AG09309 (cell line): Measurements from ENCODE around the gene PRKG2.

Experiments used
- DNase-seq: peaks from one replicate; pipeline ENCODE4 v3.0.0-alpha.2; 2010; ENCODE audit warnings: low read depth
- H3K4me3 ChIP-seq: 2 replicates; pipeline ENCODE4 v1.5.1; 2011; ENCODE audit warnings: mild to moderate bottlenecking, low read depth, low read length, moderate library complexity; ENCODE audit not compliant: control insufficient read depth
- TF ChIP-seq, protein P1 (sequence below): IDR thresholded peaks from 2 replicates; pipeline ENCODE4 v1.5.1; 2011; ENCODE audit warnings: mild to moderate bottlenecking, low read depth, low read length, inconsistent platforms; ENCODE audit not compliant: insufficient read depth, control insufficient read depth; ENCODE audit errors: missing control alignments

Gene PRKG2

DNA sequence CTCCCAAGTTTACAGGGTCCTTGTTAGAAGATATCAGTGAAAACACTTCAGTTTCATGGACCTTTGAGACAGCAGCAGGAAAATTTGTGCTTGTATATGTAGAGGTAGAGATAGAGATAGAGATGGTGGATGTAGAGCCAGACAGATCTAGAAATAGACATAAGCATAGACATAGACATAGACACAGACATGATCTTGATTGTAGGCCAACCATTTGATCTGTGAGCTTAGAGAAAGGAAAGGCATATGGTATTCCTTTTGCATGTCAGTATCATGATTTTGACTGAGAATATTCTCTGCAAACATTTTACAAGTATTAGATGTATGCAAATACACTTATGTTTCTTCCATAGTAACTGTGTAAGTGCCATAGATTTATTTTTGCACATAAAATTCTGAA is 65.0 kb downstream of the PRKG2 start:
- DNase-seq: no peak
- no peak overlapping the region for H3K4me3 ChIP-seq
- TF ChIP-seq, protein P1, sequence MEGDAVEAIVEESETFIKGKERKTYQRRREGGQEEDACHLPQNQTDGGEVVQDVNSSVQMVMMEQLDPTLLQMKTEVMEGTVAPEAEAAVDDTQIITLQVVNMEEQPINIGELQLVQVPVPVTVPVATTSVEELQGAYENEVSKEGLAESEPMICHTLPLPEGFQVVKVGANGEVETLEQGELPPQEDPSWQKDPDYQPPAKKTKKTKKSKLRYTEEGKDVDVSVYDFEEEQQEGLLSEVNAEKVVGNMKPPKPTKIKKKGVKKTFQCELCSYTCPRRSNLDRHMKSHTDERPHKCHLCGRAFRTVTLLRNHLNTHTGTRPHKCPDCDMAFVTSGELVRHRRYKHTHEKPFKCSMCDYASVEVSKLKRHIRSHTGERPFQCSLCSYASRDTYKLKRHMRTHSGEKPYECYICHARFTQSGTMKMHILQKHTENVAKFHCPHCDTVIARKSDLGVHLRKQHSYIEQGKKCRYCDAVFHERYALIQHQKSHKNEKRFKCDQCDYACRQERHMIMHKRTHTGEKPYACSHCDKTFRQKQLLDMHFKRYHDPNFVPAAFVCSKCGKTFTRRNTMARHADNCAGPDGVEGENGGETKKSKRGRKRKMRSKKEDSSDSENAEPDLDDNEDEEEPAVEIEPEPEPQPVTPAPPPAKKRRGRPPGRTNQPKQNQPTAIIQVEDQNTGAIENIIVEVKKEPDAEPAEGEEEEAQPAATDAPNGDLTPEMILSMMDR: no peak

DNA sequence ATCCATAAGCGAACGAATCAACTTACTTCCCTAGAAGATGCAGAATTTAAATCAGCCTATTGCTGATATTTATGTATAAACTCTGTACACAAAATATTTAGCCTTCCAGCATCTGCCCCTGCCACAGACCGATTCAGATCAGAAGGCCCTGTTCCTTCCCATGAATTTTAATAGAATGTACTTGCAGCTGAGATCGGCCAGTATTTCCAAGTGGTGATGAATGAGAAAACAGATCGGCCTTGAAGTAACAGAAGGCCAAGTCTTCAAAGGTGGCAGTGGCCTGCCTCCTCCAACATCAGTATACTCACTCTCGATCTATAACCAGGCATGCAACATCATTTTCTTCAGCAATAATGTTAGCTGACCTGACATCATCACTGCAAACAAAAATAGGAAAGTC is 66.4 kb downstream of the PRKG2 start:
- no peak for DNase-seq
- H3K4me3 ChIP-seq: no peak overlapping the region
- TF ChIP-seq, protein P1: no peak

DNA sequence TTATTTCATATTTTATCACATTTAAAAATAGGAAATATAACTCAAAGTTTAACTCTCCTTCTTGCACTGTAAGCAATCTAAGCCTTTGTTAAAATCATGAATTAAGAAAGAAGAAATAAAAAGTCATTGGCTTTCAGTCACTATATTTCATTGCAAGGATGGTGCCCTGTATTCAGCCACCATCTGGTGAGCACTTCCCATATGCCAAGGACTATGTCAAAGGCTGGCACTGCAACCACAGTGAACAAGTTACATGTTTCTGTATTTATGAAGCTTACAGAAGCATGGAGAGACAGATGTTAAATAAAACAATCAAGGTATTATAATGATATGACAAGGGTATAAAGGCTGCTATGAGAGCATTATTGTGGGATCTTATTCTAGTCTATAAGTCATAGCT is 68.6 kb downstream of the PRKG2 start:
- TF ChIP-seq, protein P1: no peak
- H3K4me3 ChIP-seq: no peak overlapping the region
- DNase-seq: no peak

DNA sequence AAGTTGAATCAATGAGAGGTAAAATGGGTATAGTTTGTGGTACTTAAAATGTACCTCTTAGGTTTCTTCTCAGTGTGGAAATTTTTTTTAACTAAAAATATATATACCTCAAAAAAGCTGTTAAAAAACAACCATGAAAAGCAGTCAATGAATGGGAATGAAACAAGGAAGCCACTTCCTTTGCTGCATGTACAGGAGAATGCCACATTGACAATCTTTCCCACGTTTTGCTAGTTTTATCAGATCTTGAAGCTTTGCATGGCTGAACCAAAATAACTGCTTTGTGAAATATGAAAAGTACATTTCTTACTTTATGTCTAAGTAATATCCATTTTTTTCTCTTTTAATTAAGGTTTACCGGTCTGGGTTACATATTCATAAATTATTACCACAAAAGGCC is 71.8 kb downstream of the PRKG2 start:
- H3K4me3 ChIP-seq: no peak overlapping the region
- DNase-seq: no peak
- TF ChIP-seq, protein P1: no peak

DNA sequence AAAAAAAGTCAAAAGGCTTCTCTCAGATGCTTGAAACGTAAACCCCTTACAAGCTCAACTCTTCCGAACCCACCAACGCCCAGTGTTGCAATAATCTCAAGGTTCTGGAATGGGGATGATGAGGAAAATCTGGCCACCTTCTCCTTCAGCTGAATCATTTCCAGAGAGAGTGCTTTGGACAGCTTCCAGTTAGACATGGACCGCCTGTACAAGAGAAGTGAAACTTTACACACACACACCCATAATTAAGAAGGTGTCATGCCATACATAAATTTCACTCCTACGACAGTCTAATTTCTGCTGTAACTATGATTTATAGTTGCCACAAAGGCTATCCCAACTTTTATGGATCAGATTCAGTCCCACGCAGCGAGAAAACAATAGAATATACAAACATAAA is 72.3 kb downstream of the PRKG2 start:
- TF ChIP-seq, protein P1: no peak
- DNase-seq: no peak
- no peak overlapping the region for H3K4me3 ChIP-seq

DNA sequence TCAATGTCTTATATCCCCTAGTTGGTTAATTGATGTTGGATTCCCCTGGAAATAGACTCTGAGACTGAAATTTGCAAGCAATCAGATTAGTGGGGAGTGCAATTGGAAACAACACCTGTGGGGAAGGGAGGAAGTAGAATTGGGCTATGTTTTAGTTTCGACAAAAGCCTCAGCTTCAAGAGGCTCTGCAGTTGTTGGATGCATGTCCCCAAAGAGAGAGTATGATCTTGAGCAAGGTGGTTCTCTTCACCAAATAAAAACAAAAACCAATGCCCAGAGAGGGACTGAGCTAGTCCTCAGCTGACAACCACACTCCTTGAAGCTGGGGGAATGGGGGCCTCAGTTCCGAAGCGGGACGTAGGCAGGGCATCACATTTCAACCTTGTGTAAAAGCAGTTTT is 77.1 kb downstream of the PRKG2 start:
- no peak overlapping the region for H3K4me3 ChIP-seq
- DNase-seq: no peak
- TF ChIP-seq, protein P1: no peak

DNA sequence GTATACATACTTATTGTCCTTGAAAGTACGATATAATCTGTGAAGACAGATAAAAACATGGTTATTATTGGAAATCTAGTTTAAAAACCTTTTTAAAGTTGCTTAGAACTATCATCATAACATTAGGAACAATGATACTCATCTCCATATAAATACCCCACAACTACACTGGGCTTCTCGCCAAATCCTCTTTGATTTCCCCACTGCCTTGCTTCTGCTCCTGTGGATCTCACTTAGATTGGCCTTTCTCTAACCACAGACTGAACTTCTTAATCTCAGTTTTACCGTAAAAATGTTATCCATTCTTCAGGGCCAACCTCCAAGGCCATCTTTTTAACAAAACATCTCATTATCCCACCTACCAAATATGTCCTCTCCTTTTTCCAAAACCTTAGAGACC is 77.6 kb downstream of the PRKG2 start:
- no peak overlapping the region for H3K4me3 ChIP-seq
- TF ChIP-seq, protein P1: no peak
- no peak for DNase-seq
